Amniotic epithelial cell (primary cell): ENCODE results near the gene ARID1A.
"Not testable (repeated sequence)": the region's sequence is repeated elsewhere in the genome, so short reads cannot be mapped to it uniquely, and the experiment has no call there.

Experiments
- DNase-seq: peaks from one replicate; pipeline ENCODE4 v3.0.0-alpha.2; 2010; ENCODE audit warnings: low read depth

The ARID1A gene

GRCh38 chr1:26697978-26698849, 2.4 kb downstream of the ARID1A start:
- DNase-seq = peak; percentile 99

DNA sequence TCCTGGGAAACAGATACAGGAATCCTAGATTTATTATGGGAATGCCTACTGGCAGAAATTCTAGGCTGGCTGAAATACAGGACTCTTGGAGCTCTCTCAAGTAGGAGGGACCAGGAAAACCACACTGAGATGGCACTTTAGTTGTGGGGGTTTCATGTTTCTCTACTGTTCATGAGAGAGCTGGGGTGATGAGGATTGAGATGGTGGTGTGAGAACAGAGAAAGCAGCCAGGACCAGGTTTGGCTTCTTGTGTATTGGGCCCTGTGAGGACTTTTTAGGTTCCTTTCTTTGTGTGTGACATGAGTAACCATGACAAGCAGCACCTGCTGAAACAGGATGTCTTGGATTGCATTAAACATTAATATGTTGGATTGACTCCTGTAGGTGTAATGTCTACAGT, 4.9 kb downstream of the ARID1A start:
- DNase-seq = peak; percentile 44

DNA sequence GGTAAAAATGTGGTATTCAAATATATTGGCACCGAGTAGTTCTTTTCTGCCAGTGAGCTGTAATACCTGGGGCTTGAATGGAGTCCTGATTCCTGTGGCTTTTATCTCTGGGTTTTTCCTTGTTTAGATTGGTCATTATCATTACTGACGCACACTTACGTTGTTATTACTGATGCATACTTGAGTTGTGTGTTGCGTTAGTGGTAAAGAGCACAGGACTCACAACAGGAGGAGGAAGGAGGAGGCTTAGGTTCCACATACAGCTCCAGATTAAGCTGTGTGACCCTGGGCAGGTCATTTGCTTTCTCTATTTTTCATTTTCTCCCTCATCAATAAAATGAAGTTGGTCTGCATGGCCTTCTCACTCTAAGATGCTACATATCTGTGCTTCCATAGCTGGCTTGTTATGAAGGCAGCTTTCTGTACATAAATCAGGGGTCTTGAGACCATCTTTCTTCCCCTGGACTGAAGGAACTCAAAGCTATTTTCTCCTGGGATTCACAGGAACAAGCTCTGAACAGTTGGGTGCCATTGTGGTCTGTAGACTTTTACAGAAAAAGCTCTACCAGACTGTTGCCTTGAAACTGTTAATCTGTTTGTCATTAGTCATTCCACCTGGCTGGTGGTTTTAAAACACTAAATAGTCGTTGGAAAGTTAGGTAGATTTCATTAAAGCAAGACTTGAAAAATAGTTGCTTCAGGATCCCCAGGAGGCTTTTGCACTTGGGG, 5.6 kb downstream of the ARID1A start:
- DNase-seq = peak; percentile 89

GRCh38 chr1:26701995-26702679, 6.3 kb downstream of the ARID1A start:
- DNase-seq = no peak

GRCh38 chr1:26702680-26703038, 6.8 kb downstream of the ARID1A start:
- DNase-seq = no peak

DNA sequence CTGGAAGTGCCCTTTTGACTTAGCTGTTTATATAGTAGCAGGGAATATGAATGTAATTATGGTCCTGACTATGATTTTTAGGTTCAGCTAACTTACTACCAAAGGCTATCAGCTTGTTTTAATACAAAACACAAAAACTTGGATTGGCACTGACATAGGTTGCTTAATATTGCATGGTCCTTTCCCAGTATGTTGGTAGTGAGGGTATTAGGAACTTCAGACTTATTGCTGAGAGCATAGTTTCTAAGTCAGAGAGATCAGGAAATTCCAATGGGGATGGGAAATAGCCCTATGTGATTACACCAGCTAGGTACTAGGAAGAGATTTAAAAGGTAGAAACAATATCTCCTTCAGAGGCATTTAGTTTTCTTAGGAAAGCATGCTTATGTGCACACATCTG, 7.7 kb downstream of the ARID1A start:
- DNase-seq = no peak

- DNase-seq = no peak
These were observed 8.8 kb downstream of the ARID1A start for GRCh38 chr1:26704629-26705028.

DNA sequence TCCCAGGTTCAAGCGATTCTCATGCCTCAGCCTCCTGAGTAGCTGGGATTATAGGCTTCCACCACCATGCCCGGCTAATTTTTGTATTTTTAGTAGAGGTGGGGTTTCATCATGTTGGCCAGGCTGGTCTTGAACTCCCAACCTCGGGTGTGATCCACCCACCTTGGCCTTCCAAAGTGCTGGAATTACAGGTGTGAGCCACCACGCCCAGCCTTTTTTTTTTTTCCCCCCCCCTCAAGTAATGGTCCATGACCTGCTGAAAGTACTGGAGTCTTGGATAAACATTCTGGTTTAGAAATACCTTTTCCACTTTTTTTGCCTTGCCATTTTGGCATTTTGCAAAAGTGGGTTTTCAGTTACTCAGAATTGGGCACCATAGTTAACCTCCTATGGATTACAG, 9.4 kb downstream of the ARID1A start:
- DNase-seq = not testable (repeated sequence)

- no peak for DNase-seq
These were observed 10.0 kb downstream of the ARID1A start for GRCh38 chr1:26705788-26706311.

GRCh38 chr1:26706315-26706714, 10.5 kb downstream of the ARID1A start:
- DNase-seq = no peak

DNA sequence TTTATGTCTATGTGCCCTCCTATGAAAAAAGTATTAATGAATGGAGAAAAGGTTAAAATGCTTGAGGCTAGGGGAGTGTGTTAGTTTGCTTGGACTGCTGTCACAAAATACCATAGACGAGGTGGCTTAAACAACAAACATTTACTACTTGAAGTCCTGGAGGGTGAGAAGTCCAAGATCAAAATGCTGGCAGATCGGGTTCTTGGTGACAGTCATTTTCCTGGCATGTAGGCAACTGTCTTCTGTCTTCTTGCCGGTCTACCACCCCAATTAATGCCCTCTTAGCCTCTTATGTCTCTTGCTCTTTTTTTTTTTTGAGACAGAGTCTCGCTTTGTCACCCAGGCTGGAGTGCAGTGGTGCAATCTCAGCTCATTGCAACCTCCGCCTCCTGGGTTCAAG, 15.0 kb downstream of the ARID1A start:
- DNase-seq = no peak

DNA sequence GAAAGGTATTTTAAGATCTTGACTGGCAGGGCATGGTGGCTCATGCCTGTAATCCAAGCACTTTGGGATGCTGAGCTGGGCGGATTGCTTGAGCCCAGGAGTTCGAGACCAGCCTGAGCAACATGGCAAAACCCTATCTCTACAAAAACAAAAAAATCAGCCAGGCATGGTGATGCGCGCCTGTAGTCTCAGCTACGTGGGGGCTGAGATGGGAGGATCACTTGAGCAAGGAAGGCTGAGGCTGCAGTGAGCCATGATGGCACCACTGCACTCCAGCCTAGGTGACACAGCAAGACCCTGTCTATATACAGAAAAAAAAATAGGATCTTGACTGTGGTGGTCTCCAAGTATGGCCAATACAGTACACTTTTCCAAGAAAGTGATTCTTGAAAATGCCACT, 16.0 kb downstream of the ARID1A start:
- DNase-seq = no peak

- DNase-seq = no peak
These were observed 21.2 kb downstream of the ARID1A start for GRCh38 chr1:26717017-26717491.

DNA sequence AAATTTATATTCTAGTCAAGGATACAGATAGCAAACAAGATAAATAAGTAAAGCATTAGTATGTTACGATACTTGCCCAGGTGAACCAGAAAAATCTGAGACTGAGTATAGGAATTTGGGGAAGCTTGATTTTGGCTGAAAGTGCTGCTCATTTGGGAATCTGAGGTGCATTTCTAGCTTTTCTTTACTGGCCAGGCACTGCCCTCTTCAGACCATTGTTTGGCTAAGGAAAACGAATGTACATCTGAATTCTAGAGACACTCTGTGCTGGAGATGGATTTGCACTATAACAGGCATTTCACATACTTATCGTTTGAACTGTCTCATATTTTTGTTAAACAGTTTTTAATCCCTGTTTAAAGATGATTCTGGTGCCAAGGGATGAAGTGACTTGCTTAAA, 23.4 kb downstream of the ARID1A start:
- DNase-seq = no peak

DNA sequence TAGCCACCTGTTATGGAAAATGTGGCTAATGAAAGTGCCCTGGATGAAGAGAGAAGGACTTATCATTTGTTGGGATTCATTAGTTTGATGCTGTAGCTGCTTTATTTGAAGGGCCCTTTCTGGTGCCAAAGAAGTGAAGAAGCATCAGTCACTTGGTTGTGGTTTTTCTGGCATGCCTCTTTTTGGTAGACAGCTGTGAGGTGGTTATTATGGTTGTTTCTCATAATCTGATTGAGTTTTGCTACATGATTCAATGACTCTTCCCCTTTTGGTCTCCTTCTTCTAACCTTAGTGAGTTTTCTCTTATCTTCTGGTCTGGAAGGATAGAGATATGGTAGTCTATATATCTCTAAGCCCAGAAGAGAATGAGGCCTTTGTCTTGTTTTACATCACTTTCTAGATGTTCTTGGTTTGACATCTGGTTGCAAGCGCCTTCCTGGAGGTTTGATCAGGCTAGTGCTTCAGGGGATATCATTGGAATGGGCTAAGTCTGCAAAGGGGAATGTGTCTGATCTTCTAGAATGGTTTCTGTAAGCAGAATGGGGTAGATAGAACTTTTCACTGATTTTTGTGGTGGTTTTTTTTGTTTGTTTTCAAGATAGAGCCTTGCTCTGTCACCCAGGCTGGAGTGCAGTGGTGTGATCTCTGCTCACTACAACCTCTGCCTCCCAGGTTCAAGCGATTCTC, 26.0 kb downstream of the ARID1A start:
- no peak for DNase-seq

DNA sequence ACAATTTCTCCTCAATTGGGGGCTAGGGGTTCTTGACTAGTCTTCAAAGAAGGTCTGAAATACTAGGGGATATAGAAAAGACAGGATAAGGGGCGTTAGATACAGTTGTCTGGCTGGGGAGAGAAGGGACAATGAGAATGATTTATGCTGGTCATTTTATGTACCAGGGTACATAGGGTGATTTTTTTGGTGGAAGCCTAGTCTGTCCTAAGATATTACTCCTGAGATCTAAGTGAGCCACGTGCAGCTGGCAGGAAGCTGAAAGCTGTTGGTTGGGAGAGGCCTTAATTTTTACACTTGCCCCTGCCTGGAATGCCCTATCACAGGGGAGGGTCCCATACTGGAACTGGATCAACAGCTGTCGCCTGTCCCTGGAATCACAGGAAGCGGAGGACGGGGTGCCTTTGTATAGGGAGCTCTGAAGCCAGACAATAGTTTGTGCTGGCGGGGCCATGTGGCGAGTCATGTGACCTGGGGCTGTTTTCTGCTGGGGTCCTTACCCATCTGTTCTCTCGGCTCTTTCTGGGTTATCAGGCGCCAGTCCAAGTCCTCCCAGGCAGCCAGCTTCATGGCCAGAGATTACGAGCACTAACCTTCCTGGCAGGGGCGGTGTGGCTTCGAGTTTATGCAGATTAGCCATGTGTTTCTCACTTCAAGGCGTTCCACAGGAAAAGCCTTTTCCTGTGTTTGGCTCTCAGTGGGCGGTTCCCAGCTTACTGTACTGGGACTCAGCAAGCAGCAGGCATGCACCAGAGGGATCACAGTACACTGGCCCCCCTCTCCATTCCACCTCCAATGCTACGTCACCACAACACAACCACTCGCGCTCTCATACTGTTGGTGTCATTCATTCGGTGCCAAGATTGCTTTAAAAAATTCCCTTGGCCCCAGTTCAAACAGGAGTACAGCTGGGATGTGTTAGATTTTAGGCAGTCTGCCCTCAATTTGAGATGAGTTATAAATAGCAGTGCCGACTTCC, 27.5 kb downstream of the ARID1A start:
- peak; percentile 96 for DNase-seq

DNA sequence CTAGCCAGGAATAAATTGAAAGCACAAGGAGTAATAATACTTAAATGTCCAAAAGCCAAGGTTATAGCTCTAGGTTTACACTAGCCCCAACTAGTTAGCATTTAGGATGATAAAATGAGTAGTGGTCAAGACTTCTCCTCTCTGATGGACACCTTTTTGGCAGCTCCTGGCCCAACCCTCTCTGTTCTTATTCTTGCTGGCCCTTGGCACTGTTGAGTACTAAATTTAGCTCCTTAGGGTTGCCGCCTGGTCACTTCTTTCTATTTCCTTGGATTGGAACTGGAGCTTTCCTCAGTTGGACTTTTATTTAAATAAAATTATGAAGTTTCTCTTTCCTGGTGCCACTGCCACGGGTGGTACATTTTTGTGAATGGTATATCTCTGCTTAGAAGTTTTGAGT, 28.3 kb downstream of the ARID1A start:
- DNase-seq = no peak

DNA sequence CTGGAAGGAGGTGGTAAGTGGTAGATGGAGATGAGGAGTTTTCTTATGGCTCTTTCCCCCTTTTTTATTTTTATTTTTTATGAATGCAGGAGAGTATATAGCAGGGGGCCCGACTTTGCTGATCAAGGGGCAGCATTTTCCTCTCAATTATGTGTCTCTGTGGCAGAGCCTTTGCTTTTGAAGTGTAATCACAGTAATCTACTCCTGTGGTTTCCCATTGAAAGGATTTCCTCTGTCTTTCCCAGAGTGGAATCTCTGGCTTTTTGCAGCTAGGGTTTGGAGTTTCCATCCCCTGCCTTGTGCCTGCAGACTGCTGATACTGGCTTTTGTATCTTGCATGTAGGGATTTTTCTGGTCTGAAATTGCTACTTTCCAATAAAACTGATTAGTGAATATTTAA, 29.1 kb downstream of the ARID1A start:
- no peak for DNase-seq

DNA sequence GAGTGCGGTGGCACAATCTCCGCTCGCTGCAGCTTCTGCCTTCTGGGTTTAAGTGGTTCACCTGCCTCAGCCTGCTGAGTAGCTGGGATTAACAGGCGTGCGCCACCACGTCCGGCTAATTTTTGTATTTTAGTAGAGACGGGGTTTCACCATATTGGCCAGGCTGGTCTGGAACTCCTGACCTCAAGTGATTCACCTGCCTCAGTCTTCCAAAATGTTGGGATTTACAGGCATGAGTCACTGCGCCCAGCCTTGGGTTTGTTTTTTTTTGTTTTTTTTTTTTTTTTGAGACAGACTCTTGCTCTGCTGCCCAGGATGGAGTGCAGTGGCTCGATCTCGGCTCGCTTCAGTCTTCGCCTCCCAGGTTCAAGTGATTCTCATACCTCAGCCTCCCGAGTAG, 30.1 kb downstream of the ARID1A start:
- DNase-seq = peak; percentile 48

DNA sequence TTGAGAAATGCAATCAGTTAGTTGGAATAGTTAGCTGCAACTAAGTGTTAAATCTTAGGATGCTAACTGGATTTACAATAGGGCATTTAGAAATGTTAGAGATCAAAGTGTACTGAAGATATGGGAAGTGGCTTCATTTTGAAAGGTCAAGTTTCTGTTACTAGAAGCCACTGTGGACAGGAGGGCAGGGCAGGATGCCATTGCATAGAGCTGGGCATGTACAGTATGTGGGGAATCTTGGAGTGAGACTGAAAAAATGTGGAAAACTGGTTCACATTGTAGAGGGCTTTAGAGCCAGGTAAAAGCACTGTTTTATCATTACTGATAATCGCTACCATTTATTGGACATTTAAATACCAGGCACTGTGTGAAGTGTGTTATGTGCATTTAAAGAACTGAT, 31.0 kb downstream of the ARID1A start:
- no peak for DNase-seq

- no peak for DNase-seq
These were observed 31.7 kb downstream of the ARID1A start for GRCh38 chr1:26727476-26727875.
